LNCAP (cell line): ENCODE data around the gene MYBL2.

ENCODE experiments used
- CTCF ChIP-seq: fragments of 450-650 bp; IDR thresholded peaks from 2 replicates; pipeline ENCODE4 v1.5.1; 2017; ENCODE audit warnings: mild to moderate bottlenecking

MYBL2 gene

GRCh38 chr20:43726811-43727338, 60.0 kb downstream of the MYBL2 start, which contains the start of gene GTSF1L:
TSS of gene GTSF1L (minus strand) at chr20:43727002. CDS start at chr20:43726694, 308 bp downstream.
- no peak for TF ChIP-seq CTCF

DNA sequence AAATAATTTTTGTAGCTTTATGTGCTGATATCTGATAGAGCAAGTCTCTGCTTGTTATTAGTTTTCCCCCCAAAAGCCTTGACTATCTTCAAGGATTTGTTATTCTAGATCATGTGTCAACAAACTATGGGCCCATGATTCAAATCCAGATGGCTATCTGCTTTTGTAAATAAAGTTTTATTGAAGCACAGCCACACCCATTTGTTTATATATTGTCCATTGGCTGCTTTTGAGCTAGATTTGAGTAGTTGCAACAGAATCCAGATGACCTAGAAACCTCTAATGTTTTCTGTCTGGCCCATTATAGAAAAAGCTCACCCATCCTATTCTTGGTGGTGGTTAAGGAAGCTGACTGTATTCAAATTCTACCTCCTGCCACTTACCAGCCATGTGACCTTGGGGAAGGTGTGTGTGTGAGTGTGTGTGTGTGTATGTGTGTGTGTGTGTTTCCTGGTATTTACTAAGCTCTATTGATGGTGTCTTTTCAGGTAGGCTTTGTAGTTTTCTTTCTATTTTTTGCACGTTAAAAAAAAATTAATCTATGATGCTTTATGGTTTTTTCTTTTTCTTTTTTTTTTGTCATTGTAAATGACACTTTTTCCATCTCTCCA, 61.2 kb downstream of the MYBL2 start:
- no peak for TF ChIP-seq CTCF

DNA sequence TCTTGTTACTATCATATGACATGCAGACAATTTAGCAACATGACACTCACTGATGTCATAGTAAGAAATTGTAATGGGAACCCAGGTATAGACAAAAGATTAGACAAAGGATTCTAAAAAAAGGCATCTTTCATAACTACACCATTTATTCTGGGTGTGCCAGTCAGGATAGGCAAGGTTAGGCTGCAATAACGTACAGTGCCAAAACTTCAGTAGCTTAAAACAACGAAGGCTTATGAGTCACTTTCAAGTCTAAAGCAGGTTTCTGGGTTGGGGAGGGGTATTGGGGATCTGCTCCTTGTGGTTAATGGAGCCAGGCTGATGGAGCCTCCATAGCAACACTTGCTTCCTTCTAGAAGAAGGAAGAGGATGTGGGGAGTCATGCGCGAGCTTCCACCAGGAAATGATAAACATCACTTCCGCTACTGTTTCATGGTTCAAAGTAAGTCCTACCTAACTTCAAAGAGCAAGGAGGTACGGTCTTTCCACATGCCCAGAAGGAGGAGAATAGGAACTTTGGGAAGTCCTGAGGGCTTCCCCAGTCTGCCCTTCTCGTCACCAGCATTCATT, 61.9 kb downstream of the MYBL2 start:
- TF ChIP-seq CTCF, result no peak

DNA sequence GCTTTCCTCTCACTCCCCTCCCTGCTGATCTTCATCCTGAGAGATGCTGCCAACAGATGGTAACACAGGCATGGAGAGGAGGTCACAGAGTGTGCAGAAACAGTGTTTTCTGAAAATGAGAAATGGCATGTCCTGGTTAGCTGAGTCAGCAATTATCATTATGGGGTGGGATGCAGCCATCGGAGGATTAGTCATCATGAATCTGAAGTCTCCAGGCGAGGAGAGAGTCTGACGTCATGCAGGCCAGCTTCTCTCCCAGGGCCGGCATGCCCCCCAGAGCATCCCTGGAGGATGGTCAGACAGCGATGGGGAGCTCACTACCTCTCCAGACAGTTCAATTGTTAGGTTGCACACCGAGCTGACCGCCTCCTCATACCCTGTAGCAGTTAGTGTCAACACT, 64.6 kb downstream of the MYBL2 start:
- no peak for TF ChIP-seq CTCF

DNA sequence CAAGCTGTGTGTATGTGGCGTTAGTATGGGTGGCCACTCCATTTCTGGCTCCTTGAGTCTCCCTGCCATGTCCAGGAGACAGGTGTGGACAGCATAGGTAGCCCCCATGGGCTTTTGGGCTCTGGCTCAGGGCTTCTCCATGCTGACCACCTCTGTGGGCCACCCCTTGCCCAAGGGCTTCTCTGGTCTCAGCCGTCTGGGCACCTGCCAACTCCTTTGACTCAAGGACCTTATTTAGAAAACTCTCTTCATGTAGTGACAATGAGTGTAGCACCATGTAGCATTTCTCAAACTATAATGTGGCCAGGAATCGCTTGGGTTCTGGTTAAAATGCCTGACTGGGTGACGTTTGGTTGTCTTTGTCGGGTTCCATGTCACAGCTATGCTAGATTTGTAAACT, 65.0 kb downstream of the MYBL2 start:
- TF ChIP-seq CTCF, result no peak

GRCh38 chr20:43736588-43737158, 69.8 kb downstream of the MYBL2 start:
- no peak for TF ChIP-seq CTCF

DNA sequence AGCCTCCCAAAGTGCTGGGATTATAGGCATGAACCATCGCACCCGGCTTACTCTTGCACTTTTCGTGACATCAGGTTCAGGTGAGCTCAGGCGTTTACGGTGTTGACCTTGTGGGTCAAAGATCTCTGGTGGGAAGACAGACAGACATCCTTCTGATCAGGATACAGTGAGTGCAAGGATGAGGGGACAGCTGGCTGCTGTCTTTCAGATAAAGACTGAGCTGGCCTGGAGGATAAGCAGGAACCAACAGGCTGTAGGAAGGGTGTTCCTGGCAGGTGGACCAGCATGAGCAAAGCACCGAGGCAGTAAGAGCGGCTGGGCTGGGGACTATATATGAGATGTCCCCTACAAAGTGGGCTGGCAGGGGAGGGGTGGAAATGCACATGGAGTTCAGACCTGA, 71.0 kb downstream of the MYBL2 start:
- no peak for TF ChIP-seq CTCF
